Thyroid gland (tissue), 4 donors: ENCODE results near the gene SMC3.
"Not testable (repeated sequence)": the region's sequence is repeated elsewhere in the genome, so short reads cannot be mapped to it uniquely, and the experiment has no call there.

Experiments used
- POLR2A ChIP-seq, 2 donors: fragments of 450-650 bp; IDR thresholded peaks; one replicate each; pipeline ENCODE4 v1.6.1; 2017; ENCODE audit warnings: antibody characterized with exemption in 2 of 2, mild to moderate bottlenecking in 2 of 2, moderate library complexity in 1 of 2
- TF ChIP-seq, protein P1 (sequence below), 6 experiments: fragments of 200-600 bp in 3 of 6; fragments of 450-650 bp in 3 of 6; sonication (generic) in 3 of 6; IDR thresholded peaks; one replicate each; pipeline ENCODE4 v1.5.1; 2016 to 2019; ENCODE audit warnings: antibody characterized with exemption in 6 of 6, mild to moderate bottlenecking in 2 of 6, inconsistent platforms in 1 of 6, moderate library complexity in 1 of 6

DNA sequence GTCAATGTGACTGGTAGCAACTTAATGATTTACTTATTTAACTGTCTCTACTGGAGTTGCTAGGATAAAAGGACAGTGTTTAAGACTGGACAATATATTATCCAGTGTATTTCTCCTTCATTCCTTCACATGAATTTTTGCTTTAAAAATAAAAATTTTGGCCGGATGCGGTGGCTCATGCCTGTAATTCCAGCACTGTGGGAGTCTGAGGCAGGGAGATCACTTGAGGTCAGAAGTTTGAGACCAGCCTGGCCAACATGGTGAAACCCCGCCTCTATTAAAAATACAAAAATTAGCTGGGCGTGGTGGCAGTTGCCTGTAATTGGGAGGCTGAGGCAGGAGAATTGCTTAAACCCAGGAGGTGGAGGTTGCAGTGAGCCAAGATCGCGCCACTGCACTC lies 71.6 kb downstream of the SMC3 start:
- TF ChIP-seq, protein P1, sequence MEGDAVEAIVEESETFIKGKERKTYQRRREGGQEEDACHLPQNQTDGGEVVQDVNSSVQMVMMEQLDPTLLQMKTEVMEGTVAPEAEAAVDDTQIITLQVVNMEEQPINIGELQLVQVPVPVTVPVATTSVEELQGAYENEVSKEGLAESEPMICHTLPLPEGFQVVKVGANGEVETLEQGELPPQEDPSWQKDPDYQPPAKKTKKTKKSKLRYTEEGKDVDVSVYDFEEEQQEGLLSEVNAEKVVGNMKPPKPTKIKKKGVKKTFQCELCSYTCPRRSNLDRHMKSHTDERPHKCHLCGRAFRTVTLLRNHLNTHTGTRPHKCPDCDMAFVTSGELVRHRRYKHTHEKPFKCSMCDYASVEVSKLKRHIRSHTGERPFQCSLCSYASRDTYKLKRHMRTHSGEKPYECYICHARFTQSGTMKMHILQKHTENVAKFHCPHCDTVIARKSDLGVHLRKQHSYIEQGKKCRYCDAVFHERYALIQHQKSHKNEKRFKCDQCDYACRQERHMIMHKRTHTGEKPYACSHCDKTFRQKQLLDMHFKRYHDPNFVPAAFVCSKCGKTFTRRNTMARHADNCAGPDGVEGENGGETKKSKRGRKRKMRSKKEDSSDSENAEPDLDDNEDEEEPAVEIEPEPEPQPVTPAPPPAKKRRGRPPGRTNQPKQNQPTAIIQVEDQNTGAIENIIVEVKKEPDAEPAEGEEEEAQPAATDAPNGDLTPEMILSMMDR (IDR thresholded peaks at IDR 0.05): not testable (repeated sequence)
- TF ChIP-seq POLR2A (IDR thresholded peaks at IDR 0.05): not testable (repeated sequence)
